ENCODE results near the gene CAMTA1. TPM values are rescaled to one million over a fixed set of nuclear protein-coding genes. Genes with fewer than 3 reads are reported as not detected.

CAMTA1 gene
- total RNA-seq, 1 donor from 2014 or later: 77.6 TPM

- no peaks in the 10 kb centered on the region for H3K9me3 ChIP-seq (ENCODE audit: insufficient read depth, low read depth, low read length)
- no peak overlapping the region for H3K27ac ChIP-seq (ENCODE audit: low read depth, low read length)
- Mint-ChIP-seq H3K27ac (ENCODE audit: unreplicated experiment) (peak overlapping the region; percentile 98), H3K36me3 (ENCODE audit: low read depth, unreplicated experiment) (no peaks in the 10 kb centered on the region), H3K9me3 (ENCODE audit: unreplicated experiment) (peaks cover 3% of the 10 kb centered on the region), H3K27me3 (ENCODE audit: low read depth, unreplicated experiment) (no peaks in the 10 kb centered on the region), H3K4me3 (ENCODE audit: unreplicated experiment) (no peak overlapping the region), H3K4me1 (ENCODE audit: low read depth, unreplicated experiment) (peaks cover 22% of the 10 kb centered on the region)
- H3K79me2 ChIP-seq (ENCODE audit: insufficient read depth, low read length): no peaks in the 10 kb centered on the region
- peaks cover 12% of the 10 kb centered on the region for H3K4me1 ChIP-seq (ENCODE audit: insufficient read depth, low read length)
- H3K27me3 ChIP-seq (ENCODE audit: insufficient read depth, low read length): no peaks in the 10 kb centered on the region
- no peaks in the 10 kb centered on the region for H3K36me3 ChIP-seq (ENCODE audit: insufficient read depth, low read length)
- DNase-seq (ENCODE audit: low read depth) (no peak), FAIRE-seq (no peak)
- no peak overlapping the region for H3K4me2 ChIP-seq (ENCODE audit: low read length)
- TF ChIP-seq EZH2 (IDR thresholded peaks at IDR 0.05; ENCODE audit: insufficient read depth, low read length): no peak
- H3K4me3 ChIP-seq (ENCODE audit: insufficient read depth, low read depth, low read length): no peak overlapping the region
- no peak overlapping the region for H2AFZ ChIP-seq (ENCODE audit: low read depth, low read length)
- H4K20me1 ChIP-seq (ENCODE audit: insufficient read depth, low read length): no peaks in the 10 kb centered on the region
- H3K9ac ChIP-seq (ENCODE audit: low read length): no peak overlapping the region
These were observed 618.2 kb downstream of the CAMTA1 start for GRCh38 chr1:7403265-7404045.

GRCh38 chr1:7404046-7404742, 618.9 kb downstream of the CAMTA1 start:
- no peak overlapping the region for H2AFZ ChIP-seq (ENCODE audit: low read depth, low read length)
- H3K9ac ChIP-seq (ENCODE audit: low read length): no peak overlapping the region
- H3K79me2 ChIP-seq (ENCODE audit: insufficient read depth, low read length): no peaks in the 10 kb centered on the region
- no peaks in the 10 kb centered on the region for H3K36me3 ChIP-seq (ENCODE audit: insufficient read depth, low read length)
- FAIRE-seq (no peak), DNase-seq (ENCODE audit: low read depth) (no peak)
- Mint-ChIP-seq H3K36me3 (ENCODE audit: low read depth, unreplicated experiment) (no peaks in the 10 kb centered on the region), H3K27me3 (ENCODE audit: low read depth, unreplicated experiment) (peaks cover 5% of the 10 kb centered on the region), H3K4me1 (ENCODE audit: low read depth, unreplicated experiment) (peaks cover 22% of the 10 kb centered on the region), H3K4me3 (ENCODE audit: unreplicated experiment) (no peak overlapping the region), H3K9me3 (ENCODE audit: unreplicated experiment) (peaks cover 1% of the 10 kb centered on the region), H3K27ac (ENCODE audit: unreplicated experiment) (no peak overlapping the region)
- H3K27ac ChIP-seq (ENCODE audit: low read depth, low read length): no peak overlapping the region
- no peaks in the 10 kb centered on the region for H3K27me3 ChIP-seq (ENCODE audit: insufficient read depth, low read length)
- peaks cover 12% of the 10 kb centered on the region for H3K4me1 ChIP-seq (ENCODE audit: insufficient read depth, low read length)
- H3K9me3 ChIP-seq (ENCODE audit: insufficient read depth, low read depth, low read length): no peaks in the 10 kb centered on the region
- H3K4me3 ChIP-seq (ENCODE audit: insufficient read depth, low read depth, low read length): no peak overlapping the region
- no peak for TF ChIP-seq EZH2 (IDR thresholded peaks at IDR 0.05; ENCODE audit: insufficient read depth, low read length)
- TF ChIP-seq, protein P1, sequence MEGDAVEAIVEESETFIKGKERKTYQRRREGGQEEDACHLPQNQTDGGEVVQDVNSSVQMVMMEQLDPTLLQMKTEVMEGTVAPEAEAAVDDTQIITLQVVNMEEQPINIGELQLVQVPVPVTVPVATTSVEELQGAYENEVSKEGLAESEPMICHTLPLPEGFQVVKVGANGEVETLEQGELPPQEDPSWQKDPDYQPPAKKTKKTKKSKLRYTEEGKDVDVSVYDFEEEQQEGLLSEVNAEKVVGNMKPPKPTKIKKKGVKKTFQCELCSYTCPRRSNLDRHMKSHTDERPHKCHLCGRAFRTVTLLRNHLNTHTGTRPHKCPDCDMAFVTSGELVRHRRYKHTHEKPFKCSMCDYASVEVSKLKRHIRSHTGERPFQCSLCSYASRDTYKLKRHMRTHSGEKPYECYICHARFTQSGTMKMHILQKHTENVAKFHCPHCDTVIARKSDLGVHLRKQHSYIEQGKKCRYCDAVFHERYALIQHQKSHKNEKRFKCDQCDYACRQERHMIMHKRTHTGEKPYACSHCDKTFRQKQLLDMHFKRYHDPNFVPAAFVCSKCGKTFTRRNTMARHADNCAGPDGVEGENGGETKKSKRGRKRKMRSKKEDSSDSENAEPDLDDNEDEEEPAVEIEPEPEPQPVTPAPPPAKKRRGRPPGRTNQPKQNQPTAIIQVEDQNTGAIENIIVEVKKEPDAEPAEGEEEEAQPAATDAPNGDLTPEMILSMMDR (IDR thresholded peaks at IDR 0.05; ENCODE audit: insufficient read depth, low read depth, low read length): no peak
- no peaks in the 10 kb centered on the region for H4K20me1 ChIP-seq (ENCODE audit: insufficient read depth, low read length)
- H3K4me2 ChIP-seq (ENCODE audit: low read length): no peak overlapping the region

DNA sequence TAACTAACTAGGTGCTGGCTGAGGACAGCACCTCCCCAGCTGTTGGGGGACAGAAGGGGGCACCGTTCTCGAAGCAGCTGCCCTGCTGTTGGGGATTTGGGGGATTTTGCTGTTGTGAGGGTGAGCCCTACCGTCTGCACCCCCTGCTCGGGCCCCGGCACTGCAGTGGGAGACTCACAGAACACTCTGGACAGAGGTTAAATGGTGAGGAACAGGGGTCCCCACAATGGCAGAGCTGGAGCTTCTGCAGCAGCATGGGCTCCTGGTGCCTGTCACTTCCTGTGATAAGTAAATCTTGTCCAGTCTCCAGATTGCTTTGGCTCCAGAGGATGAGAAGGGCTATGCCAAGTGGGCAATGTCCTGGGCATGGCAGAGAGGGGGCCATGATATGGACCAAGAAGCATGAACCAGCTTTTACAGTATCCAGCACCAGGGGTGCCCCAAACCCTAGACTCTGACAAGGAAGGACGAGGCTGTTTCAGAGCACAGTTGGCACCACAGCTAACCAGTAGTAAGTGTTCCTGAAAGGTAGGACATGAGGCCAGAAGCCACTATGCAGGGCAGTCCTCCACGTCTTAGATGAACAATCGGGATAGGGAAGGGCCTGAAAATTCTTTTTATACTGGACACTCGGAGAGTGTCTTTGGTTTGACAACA, 620.7 kb downstream of the CAMTA1 start:
- no peaks in the 10 kb centered on the region for H3K79me2 ChIP-seq (ENCODE audit: insufficient read depth, low read length)
- no peak overlapping the region for H3K4me3 ChIP-seq (ENCODE audit: insufficient read depth, low read depth, low read length)
- no peaks in the 10 kb centered on the region for H3K9me3 ChIP-seq (ENCODE audit: insufficient read depth, low read depth, low read length)
- Mint-ChIP-seq H3K27me3 (ENCODE audit: low read depth, unreplicated experiment) (peaks cover 7% of the 10 kb centered on the region), H3K4me1 (ENCODE audit: low read depth, unreplicated experiment) (peaks cover 22% of the 10 kb centered on the region), H3K36me3 (ENCODE audit: low read depth, unreplicated experiment) (no peaks in the 10 kb centered on the region), H3K4me3 (ENCODE audit: unreplicated experiment) (no peak overlapping the region), H3K9me3 (ENCODE audit: unreplicated experiment) (no peaks in the 10 kb centered on the region), H3K27ac (ENCODE audit: unreplicated experiment) (no peak overlapping the region)
- no peak overlapping the region for H3K9ac ChIP-seq (ENCODE audit: low read length)
- TF ChIP-seq, protein P1 (IDR thresholded peaks at IDR 0.05; ENCODE audit: insufficient read depth, low read depth, low read length): no peak
- TF ChIP-seq EZH2 (IDR thresholded peaks at IDR 0.05; ENCODE audit: insufficient read depth, low read length): no peak
- H4K20me1 ChIP-seq (ENCODE audit: insufficient read depth, low read length): no peaks in the 10 kb centered on the region
- no peaks in the 10 kb centered on the region for H3K36me3 ChIP-seq (ENCODE audit: insufficient read depth, low read length)
- FAIRE-seq (no peak), DNase-seq (ENCODE audit: low read depth) (no peak)
- no peaks in the 10 kb centered on the region for H3K27me3 ChIP-seq (ENCODE audit: insufficient read depth, low read length)
- peaks cover 12% of the 10 kb centered on the region for H3K4me1 ChIP-seq (ENCODE audit: insufficient read depth, low read length)
- no peak overlapping the region for H3K4me2 ChIP-seq (ENCODE audit: low read length)
- no peak overlapping the region for H2AFZ ChIP-seq (ENCODE audit: low read depth, low read length)
- H3K27ac ChIP-seq (ENCODE audit: low read depth, low read length): no peak overlapping the region

Data from astrocyte (in vitro differentiated cells and primary cell).